H1 (cell line): ENCODE data around the gene PLTP. TPM values are rescaled to one million over a fixed set of nuclear protein-coding genes. Genes with fewer than 3 reads are reported as not detected.

Experiments used
- CTCF ChIA-PET: fragments of 300-600 bp; sonication (Branson Sonifier 250); formaldehyde crosslinking; loops from one replicate; lab custom pipeline; 2021; ENCODE audit not compliant: partially characterized antibody; lab: Charles Lee
- POLR2A ChIA-PET: fragments of 300-600 bp; sonication (Branson Sonifier 250); formaldehyde crosslinking; loops from one replicate; lab custom pipeline; 2021; ENCODE audit warnings: inconsistent platforms; ENCODE audit not compliant: partially characterized antibody; lab: Charles Lee
- DNase-seq, 2 experiments: peaks; one replicate each; pipeline versions ENCODE4 v3.0.0 to v3.0.0-alpha.2; 2010 to 2022; ENCODE audit warnings: low spot score in 2 of 2, low read depth in 1 of 2, mixed read lengths in 1 of 2
- FAIRE-seq: peaks from 2 replicates; lab custom pipeline; 2011; peaks lifted over from hg19 to GRCh38; lab: Jason Lieb, UNC
- H2AFZ ChIP-seq: 2 replicates; pipeline ENCODE4 v1.8.1; 2012; ENCODE audit warnings: low read length, inconsistent platforms
- H2AK5ac ChIP-seq: 2 replicates; pipeline ENCODE4 v1.6.1; 2013; ENCODE audit warnings: low read depth, low read length
- H2BK120ac ChIP-seq: replicated peaks from 2 replicates; pipeline ENCODE3; 2013; ENCODE audit warnings: low read depth, low read length, inconsistent platforms
- H2BK12ac ChIP-seq: 2 replicates; pipeline ENCODE4 v1.6.1; 2013; ENCODE audit warnings: low read depth, low read length
- H2BK15ac ChIP-seq: 2 replicates; pipeline ENCODE4 v1.6.1; 2013; ENCODE audit warnings: low read length
- H2BK20ac ChIP-seq: 2 replicates; pipeline ENCODE4 v1.6.1; 2013; ENCODE audit warnings: low read length
- H2BK5ac ChIP-seq: 2 replicates; pipeline ENCODE4 v1.6.1; 2013; ENCODE audit warnings: low read depth, low read length
- H3K14ac ChIP-seq: 2 replicates; pipeline ENCODE4 v1.6.1; 2013; ENCODE audit warnings: inconsistent platforms; ENCODE audit not compliant: insufficient read length
- H3K18ac ChIP-seq: 2 replicates; pipeline ENCODE4 v1.6.1; 2013; ENCODE audit warnings: low read length; ENCODE audit errors: extremely low read depth
- H3K23ac ChIP-seq: 2 replicates; pipeline ENCODE4 v1.6.1; 2013; ENCODE audit warnings: inconsistent platforms; ENCODE audit not compliant: insufficient read length
- H3K23me2 ChIP-seq: 2 replicates; pipeline ENCODE4 v1.6.1; 2013; ENCODE audit warnings: low read depth, low read length
- H3K27ac ChIP-seq: 2 replicates; pipeline ENCODE4 v1.6.1; 2011; ENCODE audit warnings: low read depth, low read length, inconsistent platforms
- H3K27me3 ChIP-seq, 4 experiments: replicated peaks in 1 of 4; 1 replicate in 1 of 4; 2 replicates in 3 of 4; pipeline versions ENCODE4 v1.6.1 to v1.8.1; 2011 to 2013; ENCODE audit warnings: low read length in 3 of 4, mild to moderate bottlenecking in 3 of 4, inconsistent platforms in 2 of 4, mixed read lengths in 2 of 4, moderate library complexity in 1 of 4; ENCODE audit not compliant: control insufficient read depth in 3 of 4, insufficient read depth in 3 of 4; ENCODE audit errors: extremely low read depth in 1 of 4
- H3K36me3 ChIP-seq, 4 experiments: 2 replicates each; pipeline versions ENCODE4 v1.6.1 to v1.8.1; 2011 to 2013; ENCODE audit warnings: mild to moderate bottlenecking in 4 of 4, low read length in 3 of 4, moderate library complexity in 2 of 4, control low read depth in 1 of 4, inconsistent platforms in 1 of 4; ENCODE audit not compliant: insufficient read depth in 4 of 4, control insufficient read depth in 2 of 4
- H3K4ac ChIP-seq: replicated peaks from 2 replicates; pipeline ENCODE3; 2013; ENCODE audit warnings: low read length, low read depth, mixed read lengths, inconsistent platforms; ENCODE audit not compliant: insufficient read length
- H3K4me1 ChIP-seq, 4 experiments: replicated peaks in 1 of 4; 1 replicate in 1 of 4; 2 replicates in 3 of 4; pipeline versions ENCODE4 v1.6.1 to v1.8.1; 2011 to 2013; ENCODE audit warnings: low read length in 3 of 4, inconsistent platforms in 2 of 4, mixed read lengths in 1 of 4; ENCODE audit not compliant: insufficient read depth in 4 of 4, control insufficient read depth in 3 of 4
- H3K4me2 ChIP-seq, 2 experiments: 2 replicates each; pipeline versions ENCODE4 v1.6.1 to v1.8.1; 2011 to 2013; ENCODE audit warnings: low read depth in 2 of 2, low read length in 2 of 2, control low read depth in 1 of 2, inconsistent platforms in 1 of 2, mild to moderate bottlenecking in 1 of 2; ENCODE audit not compliant: insufficient read depth in 1 of 2
- H3K4me3 ChIP-seq, 4 experiments: fragments of 200-600, 300-600 bp in 1 of 4; sonication (generic), shearing (Covaris generic), sonication (Bioruptor Twin) in 1 of 4; 2 replicates each; pipeline versions ENCODE4 v1.5.1 to v1.8.1; 2011 to 2016; ENCODE audit warnings: low read length in 4 of 4, low read depth in 3 of 4, control low read depth in 2 of 4, inconsistent platforms in 2 of 4, mild to moderate bottlenecking in 2 of 4, mixed read lengths in 1 of 4, moderate library complexity in 1 of 4; ENCODE audit not compliant: insufficient read depth in 2 of 4; ENCODE audit errors: extremely low read depth in 1 of 4
- H3K56ac ChIP-seq: replicated peaks from 2 replicates; pipeline ENCODE3; 2013; ENCODE audit warnings: low read depth, mild to moderate bottlenecking, mixed read lengths, low read length, inconsistent platforms; ENCODE audit not compliant: insufficient read length
- H3K79me1 ChIP-seq: 2 replicates; pipeline ENCODE4 v1.6.1; 2013; ENCODE audit warnings: low read depth, low read length, control low read depth
- H3K79me2 ChIP-seq, 2 experiments: 2 replicates each; pipeline versions ENCODE4 v1.6.1 to v1.8.1; 2012 to 2013; ENCODE audit warnings: low read length in 2 of 2, mild to moderate bottlenecking in 2 of 2, inconsistent platforms in 1 of 2; ENCODE audit not compliant: insufficient read depth in 2 of 2, control insufficient read depth in 1 of 2
- H3K9ac ChIP-seq, 4 experiments: replicated peaks in 1 of 4; 1 replicate in 1 of 4; 2 replicates in 3 of 4; pipeline versions ENCODE4 v1.6.1 to v1.8.1; 2011 to 2013; ENCODE audit warnings: low read depth in 3 of 4, low read length in 3 of 4, control low read depth in 2 of 4, mild to moderate bottlenecking in 2 of 4, moderate library complexity in 2 of 4, inconsistent platforms in 1 of 4; ENCODE audit errors: extremely low read depth in 1 of 4
- H3K9me3 ChIP-seq, 2 experiments: 2 replicates each; pipeline versions ENCODE4 v1.6.1 to v1.8.1; 2012 to 2013; ENCODE audit warnings: mild to moderate bottlenecking in 2 of 2, moderate library complexity in 2 of 2, control low read depth in 1 of 2, inconsistent platforms in 1 of 2, low read depth in 1 of 2, low read length in 1 of 2, mixed read lengths in 1 of 2; ENCODE audit not compliant: insufficient read depth in 2 of 2
- H4K20me1 ChIP-seq, 2 experiments: replicated peaks in 1 of 2; 2 replicates each; pipeline versions ENCODE3 to v1.8.1; 2011 to 2013; ENCODE audit warnings: inconsistent platforms in 2 of 2, low read length in 2 of 2, mild to moderate bottlenecking in 1 of 2; ENCODE audit not compliant: insufficient read depth in 2 of 2, control insufficient read depth in 1 of 2
- H4K5ac ChIP-seq: 2 replicates; pipeline ENCODE4 v1.6.1; 2013; ENCODE audit warnings: low read length, low read depth, mixed read lengths, inconsistent platforms; ENCODE audit not compliant: insufficient read length
- H4K8ac ChIP-seq: 2 replicates; pipeline ENCODE4 v1.8.0; 2013; ENCODE audit warnings: mild to moderate bottlenecking, moderate library complexity, low read length, inconsistent platforms; ENCODE audit not compliant: insufficient read depth; ENCODE audit errors: extremely low read depth
- H4K91ac ChIP-seq: replicated peaks from 2 replicates; pipeline ENCODE3; 2013; ENCODE audit warnings: low read length, mixed read lengths, inconsistent platforms; ENCODE audit not compliant: insufficient read length
- POLR2AphosphoS5 ChIP-seq: IDR thresholded peaks from 2 replicates; pipeline ENCODE4 v1.6.1; 2011; ENCODE audit warnings: low read depth, low read length
- SAP30 ChIP-seq: fragments of 300-600 bp; sonication (generic); IDR thresholded peaks from 2 replicates; pipeline ENCODE4 v1.7.1; 2012; ENCODE audit warnings: low read length, moderate library complexity, mild to moderate bottlenecking, inconsistent platforms; ENCODE audit not compliant: insufficient read depth, insufficient replicate concordance
- WGBS, 2 experiments: shearing (Covaris generic) in 1 of 2; methylation state at CpG; one replicate each; pipeline versions ENCODE4 v1.1.6 to v1.1.7; 2013 to 2015; ENCODE audit warnings: low lambda C conversion rate in 2 of 2, mixed read lengths in 2 of 2, inconsistent platforms in 1 of 2, low coverage in 1 of 2, missing lambda C conversion rate in 1 of 2; ENCODE audit not compliant: insufficient replicate concordance in 2 of 2, insufficient coverage in 1 of 2, insufficient read length in 1 of 2; ENCODE audit errors: extremely low coverage in 1 of 2, missing lambda C conversion rate in 1 of 2; 5-methylcytosine and 5-hydroxymethylcytosine counted together
- polyA plus RNA-seq, 7 experiments: library from polyadenylated mRNA; depleted of rRNA in 3 of 7; stranded (reverse) in 5 of 7; unstranded in 2 of 7; fragments of >200 nt in 5 of 7; fragments of 200-250 nt in 2 of 7; gene quantifications; 1 replicate in 5 of 7; 2 replicates in 1 of 7; 4 replicates in 1 of 7; pipeline versions ENCODE4 v1.2.1 to v1.2.3, GENCODE V29; 2011 to 2013; ENCODE audit warnings: missing spikeins in 2 of 7, mixed read lengths in 2 of 7
- total RNA-seq: library from RNA; stranded (reverse); fragmentation: NEBNext Ultra II Directional; extraction: Animal tissue kit (Norgen Biotek cat#: 25700); gene quantifications from 2 replicates; pipeline ENCODE4 v1.2.1, GENCODE V29; 2021

PLTP gene
- total and polyA plus RNA-seq, 2 of the 8 experiments (the other 6 are each of a cell fraction or from before 2014, with no cell fraction given): 120 to 194 TPM

DNA sequence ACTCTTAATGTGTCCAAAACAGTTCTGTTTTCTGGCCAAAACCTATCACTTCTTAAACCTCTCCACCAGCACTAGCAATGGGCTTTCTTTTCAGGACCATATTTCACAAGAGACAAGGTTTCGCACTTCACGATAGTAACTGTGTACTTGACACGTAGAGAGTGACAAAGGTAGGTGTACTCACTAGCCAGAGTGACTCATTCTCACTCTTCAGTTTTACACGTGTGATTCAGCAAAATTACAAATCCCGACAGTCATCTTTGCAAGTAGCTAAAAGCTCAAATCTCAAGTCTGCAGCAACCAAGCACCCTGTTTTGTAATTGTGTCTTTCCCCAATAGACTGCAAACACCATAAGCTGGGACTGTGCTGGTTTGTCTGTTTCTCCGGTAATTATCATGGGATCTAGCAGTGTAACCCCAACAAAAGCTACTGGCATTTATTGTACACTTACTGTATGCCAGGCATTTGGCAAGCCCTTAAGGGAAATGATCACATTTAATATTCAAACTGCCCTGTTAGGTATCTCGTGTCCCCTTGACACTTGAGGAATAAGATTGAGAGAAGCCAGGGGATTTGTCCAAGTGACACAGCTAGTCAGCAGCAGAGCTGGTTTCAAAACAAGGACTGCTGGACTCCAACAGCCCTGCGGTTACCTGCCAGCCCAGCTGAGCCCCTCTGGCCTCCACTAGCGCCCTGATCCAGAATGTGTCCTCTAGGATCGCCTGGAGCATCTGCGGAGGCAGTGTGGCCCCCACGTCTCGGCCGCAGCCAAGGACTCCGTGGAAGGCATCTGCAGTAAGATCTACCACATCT is 32.4 kb upstream of the PLTP start:
- Histone ChIP-seq H3K9ac (no peak overlapping the region), H4K5ac (no peak overlapping the region), H3K18ac (no peak overlapping the region), H4K8ac (peak overlapping the region; percentile 16; the same call in 1 of the 2 replicates), H2AK5ac (no peak overlapping the region), H2BK12ac (no peak overlapping the region), H3K14ac (no peak overlapping the region), H3K23ac (no peak overlapping the region), H3K36me3 (peaks cover 33 to 73% (median 70%) of the 10 kb centered on the region in 4 experiments), H4K91ac (no peak overlapping the region), H2BK120ac (no peak overlapping the region), H4K20me1 (peaks cover 2 to 10% of the 10 kb centered on the region in 2 experiments), H3K27ac (no peak overlapping the region), H3K79me2 (no peaks in the 10 kb centered on the region), H2BK5ac (no peak overlapping the region; the same call in 1 of the 2 replicates), H3K4me3 (no peak overlapping the region), H3K23me2 (no peaks in the 10 kb centered on the region), H3K56ac (no peak overlapping the region), H2BK15ac (no peak overlapping the region), H3K4me2 (no peak overlapping the region), H2BK20ac (no peak overlapping the region), H3K79me1 (peaks cover 3% of the 10 kb centered on the region; the same call in 1 of the 2 replicates), H3K9me3 (no peaks in the 10 kb centered on the region), H3K27me3 (no peaks in the 10 kb centered on the region; a peak in 1 of 7 replicates), H2AFZ (no peak overlapping the region), H3K4ac (no peak overlapping the region), H3K4me1 (no peaks in the 10 kb centered on the region)
- DNase-seq (no peak), FAIRE-seq (no peak)
- ChIA-PET POLR2A (interaction anchor here (0.8 to 18.4 kb wide), 10 partner anchors 5 to 131 kb away, joined by 3 to 283 read pairs (median 6); partner anchors contain the start of genes CTSA, NEURL2, PCIF1 and PLTP), CTCF (interaction anchor here (0.6 to 8.7 kb wide), 7 partner anchors 9 to 153 kb away, joined by 3 to 82 read pairs (median 4); no protein-coding TSS in a partner anchor)
- WGBS, 2 experiments: 93% methylated on average over 15 of the region's 15 CpGs; no CpG with 5 or more reads in 1 of the 2 experiments
- TF ChIP-seq SAP30: no peak
- TF ChIP-seq POLR2AphosphoS5: 0 out of 2 replicates have a peak, but pooled peaks have one; percentile 18
